WTC11 (cell line): ENCODE measurements around the gene CEBPB.

Experiments used
- ELF4 ChIP-seq: sonication (generic); formaldehyde crosslinking; IDR thresholded peaks from 2 replicates; pipeline ENCODE4 v1.8.1; 2022; ENCODE audit warnings: low read depth, mild to moderate bottlenecking, moderate library complexity, missing genetic modification reagents
- SMAD3 ChIP-seq: sonication (generic); formaldehyde crosslinking; IDR thresholded peaks from 2 replicates; pipeline ENCODE4 v1.8.0; 2022; ENCODE audit warnings: missing genetic modification reagents, mild to moderate bottlenecking, borderline replicate concordance
- TF ChIP-seq, protein P1 (sequence below): fragments of 200-600 bp; IDR thresholded peaks from 2 replicates; pipeline ENCODE4 v1.8.0; 2022; ENCODE audit warnings: antibody characterized with exemption
- TF ChIP-seq, protein P2 (sequence below): sonication (generic); formaldehyde crosslinking; IDR thresholded peaks from 2 replicates; pipeline ENCODE4 v1.8.0; 2023; ENCODE audit warnings: missing genetic modification reagents, mild to moderate bottlenecking, borderline replicate concordance
- TF ChIP-seq, protein P3 (sequence below): sonication (generic); formaldehyde crosslinking; IDR thresholded peaks from 2 replicates; pipeline ENCODE4 v1.8.0; 2022; ENCODE audit warnings: mild to moderate bottlenecking, missing genetic modification reagents
- TF ChIP-seq, protein P4 (sequence below): sonication (generic); formaldehyde crosslinking; IDR thresholded peaks from 2 replicates; pipeline ENCODE4 v1.8.1; 2023; ENCODE audit warnings: mild to moderate bottlenecking, moderate library complexity, missing genetic modification reagents

DNA sequence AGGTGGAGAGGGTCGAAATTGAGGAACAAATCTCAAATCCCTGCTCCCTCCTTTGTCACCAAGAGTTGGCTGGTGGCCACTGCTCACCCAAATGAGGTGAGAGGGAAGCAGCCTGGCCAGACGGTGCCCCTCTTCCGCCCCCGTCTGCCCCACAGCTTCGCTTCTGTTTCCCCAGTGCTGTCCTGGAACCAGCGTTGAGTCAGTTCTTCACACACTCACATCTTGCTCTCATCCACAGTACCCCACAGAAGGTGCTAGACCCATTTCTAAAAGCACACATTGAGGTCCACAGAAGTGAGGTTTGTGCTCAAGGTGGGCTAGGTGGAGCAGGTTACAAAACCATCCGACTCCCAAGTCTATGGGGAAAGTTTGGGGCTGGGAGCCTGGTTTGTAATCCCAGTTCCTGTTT lies 3.8 kb downstream of the CEBPB start:
- TF ChIP-seq, protein P1, sequence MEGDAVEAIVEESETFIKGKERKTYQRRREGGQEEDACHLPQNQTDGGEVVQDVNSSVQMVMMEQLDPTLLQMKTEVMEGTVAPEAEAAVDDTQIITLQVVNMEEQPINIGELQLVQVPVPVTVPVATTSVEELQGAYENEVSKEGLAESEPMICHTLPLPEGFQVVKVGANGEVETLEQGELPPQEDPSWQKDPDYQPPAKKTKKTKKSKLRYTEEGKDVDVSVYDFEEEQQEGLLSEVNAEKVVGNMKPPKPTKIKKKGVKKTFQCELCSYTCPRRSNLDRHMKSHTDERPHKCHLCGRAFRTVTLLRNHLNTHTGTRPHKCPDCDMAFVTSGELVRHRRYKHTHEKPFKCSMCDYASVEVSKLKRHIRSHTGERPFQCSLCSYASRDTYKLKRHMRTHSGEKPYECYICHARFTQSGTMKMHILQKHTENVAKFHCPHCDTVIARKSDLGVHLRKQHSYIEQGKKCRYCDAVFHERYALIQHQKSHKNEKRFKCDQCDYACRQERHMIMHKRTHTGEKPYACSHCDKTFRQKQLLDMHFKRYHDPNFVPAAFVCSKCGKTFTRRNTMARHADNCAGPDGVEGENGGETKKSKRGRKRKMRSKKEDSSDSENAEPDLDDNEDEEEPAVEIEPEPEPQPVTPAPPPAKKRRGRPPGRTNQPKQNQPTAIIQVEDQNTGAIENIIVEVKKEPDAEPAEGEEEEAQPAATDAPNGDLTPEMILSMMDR, result no peak
- TF ChIP-seq, protein P2, sequence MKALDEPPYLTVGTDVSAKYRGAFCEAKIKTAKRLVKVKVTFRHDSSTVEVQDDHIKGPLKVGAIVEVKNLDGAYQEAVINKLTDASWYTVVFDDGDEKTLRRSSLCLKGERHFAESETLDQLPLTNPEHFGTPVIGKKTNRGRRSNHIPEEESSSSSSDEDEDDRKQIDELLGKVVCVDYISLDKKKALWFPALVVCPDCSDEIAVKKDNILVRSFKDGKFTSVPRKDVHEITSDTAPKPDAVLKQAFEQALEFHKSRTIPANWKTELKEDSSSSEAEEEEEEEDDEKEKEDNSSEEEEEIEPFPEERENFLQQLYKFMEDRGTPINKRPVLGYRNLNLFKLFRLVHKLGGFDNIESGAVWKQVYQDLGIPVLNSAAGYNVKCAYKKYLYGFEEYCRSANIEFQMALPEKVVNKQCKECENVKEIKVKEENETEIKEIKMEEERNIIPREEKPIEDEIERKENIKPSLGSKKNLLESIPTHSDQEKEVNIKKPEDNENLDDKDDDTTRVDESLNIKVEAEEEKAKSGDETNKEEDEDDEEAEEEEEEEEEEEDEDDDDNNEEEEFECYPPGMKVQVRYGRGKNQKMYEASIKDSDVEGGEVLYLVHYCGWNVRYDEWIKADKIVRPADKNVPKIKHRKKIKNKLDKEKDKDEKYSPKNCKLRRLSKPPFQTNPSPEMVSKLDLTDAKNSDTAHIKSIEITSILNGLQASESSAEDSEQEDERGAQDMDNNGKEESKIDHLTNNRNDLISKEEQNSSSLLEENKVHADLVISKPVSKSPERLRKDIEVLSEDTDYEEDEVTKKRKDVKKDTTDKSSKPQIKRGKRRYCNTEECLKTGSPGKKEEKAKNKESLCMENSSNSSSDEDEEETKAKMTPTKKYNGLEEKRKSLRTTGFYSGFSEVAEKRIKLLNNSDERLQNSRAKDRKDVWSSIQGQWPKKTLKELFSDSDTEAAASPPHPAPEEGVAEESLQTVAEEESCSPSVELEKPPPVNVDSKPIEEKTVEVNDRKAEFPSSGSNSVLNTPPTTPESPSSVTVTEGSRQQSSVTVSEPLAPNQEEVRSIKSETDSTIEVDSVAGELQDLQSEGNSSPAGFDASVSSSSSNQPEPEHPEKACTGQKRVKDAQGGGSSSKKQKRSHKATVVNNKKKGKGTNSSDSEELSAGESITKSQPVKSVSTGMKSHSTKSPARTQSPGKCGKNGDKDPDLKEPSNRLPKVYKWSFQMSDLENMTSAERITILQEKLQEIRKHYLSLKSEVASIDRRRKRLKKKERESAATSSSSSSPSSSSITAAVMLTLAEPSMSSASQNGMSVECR (CRISPR knock-in tag), result no peak
- TF ChIP-seq, protein P3, sequence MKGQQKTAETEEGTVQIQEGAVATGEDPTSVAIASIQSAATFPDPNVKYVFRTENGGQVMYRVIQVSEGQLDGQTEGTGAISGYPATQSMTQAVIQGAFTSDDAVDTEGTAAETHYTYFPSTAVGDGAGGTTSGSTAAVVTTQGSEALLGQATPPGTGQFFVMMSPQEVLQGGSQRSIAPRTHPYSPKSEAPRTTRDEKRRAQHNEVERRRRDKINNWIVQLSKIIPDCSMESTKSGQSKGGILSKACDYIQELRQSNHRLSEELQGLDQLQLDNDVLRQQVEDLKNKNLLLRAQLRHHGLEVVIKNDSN (CRISPR knock-in tag), result no peak
- TF ChIP-seq ELF4 (CRISPR knock-in tag) (no peak), SMAD3 (no peak)
- TF ChIP-seq, protein P4, sequence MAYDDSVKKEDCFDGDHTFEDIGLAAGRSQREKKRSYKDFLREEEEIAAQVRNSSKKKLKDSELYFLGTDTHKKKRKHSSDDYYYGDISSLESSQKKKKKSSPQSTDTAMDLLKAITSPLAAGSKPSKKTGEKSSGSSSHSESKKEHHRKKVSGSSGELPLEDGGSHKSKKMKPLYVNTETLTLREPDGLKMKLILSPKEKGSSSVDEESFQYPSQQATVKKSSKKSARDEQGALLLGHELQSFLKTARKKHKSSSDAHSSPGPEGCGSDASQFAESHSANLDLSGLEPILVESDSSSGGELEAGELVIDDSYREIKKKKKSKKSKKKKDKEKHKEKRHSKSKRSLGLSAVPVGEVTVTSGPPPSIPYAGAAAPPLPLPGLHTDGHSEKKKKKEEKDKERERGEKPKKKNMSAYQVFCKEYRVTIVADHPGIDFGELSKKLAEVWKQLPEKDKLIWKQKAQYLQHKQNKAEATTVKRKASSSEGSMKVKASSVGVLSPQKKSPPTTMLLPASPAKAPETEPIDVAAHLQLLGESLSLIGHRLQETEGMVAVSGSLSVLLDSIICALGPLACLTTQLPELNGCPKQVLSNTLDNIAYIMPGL (CRISPR knock-in tag), result no peak
